ENCODE results near the gene PELI1.

Gene PELI1

DNA sequence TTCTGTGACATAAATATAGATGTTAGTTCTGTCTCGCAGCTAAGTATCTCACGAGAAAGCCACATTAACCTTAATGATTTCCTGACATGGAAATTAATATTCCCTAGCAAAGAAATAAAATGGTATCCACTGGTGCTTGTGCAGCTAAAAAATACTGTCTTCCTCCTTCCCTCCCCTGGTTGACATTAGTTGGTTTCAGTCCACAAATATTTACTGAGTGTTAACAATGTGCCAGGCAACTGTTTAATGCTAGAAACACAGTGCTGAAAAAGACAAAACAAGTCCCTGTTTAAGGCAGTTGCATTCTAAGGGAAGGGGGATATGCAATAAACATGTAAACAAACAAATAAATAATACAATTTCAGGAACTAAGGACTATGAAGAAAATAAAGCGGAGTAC lies 80.8 kb downstream of the PELI1 start:
- no peak overlapping the region for H3K4me3 ChIP-seq (ENCODE audit: low read depth, low read length)
- TF ChIP-seq, protein P1, sequence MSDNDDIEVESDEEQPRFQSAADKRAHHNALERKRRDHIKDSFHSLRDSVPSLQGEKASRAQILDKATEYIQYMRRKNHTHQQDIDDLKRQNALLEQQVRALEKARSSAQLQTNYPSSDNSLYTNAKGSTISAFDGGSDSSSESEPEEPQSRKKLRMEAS (IDR thresholded peaks at IDR 0.05; ENCODE audit: low read depth, low read length): no peak
- no peak for DNase-seq (ENCODE audit: low read depth)

- no peak overlapping the region for H3K4me3 ChIP-seq (ENCODE audit: low read depth, low read length)
- no peak for DNase-seq (ENCODE audit: low read depth)
- TF ChIP-seq, protein P1 (IDR thresholded peaks at IDR 0.05; ENCODE audit: low read depth, low read length): no peak
- no peak for TF ChIP-seq POLR2A (IDR thresholded peaks at IDR 0.05; ENCODE audit: extremely low read depth, insufficient read length)
- TF ChIP-seq, protein P2, sequence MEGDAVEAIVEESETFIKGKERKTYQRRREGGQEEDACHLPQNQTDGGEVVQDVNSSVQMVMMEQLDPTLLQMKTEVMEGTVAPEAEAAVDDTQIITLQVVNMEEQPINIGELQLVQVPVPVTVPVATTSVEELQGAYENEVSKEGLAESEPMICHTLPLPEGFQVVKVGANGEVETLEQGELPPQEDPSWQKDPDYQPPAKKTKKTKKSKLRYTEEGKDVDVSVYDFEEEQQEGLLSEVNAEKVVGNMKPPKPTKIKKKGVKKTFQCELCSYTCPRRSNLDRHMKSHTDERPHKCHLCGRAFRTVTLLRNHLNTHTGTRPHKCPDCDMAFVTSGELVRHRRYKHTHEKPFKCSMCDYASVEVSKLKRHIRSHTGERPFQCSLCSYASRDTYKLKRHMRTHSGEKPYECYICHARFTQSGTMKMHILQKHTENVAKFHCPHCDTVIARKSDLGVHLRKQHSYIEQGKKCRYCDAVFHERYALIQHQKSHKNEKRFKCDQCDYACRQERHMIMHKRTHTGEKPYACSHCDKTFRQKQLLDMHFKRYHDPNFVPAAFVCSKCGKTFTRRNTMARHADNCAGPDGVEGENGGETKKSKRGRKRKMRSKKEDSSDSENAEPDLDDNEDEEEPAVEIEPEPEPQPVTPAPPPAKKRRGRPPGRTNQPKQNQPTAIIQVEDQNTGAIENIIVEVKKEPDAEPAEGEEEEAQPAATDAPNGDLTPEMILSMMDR (IDR thresholded peaks at IDR 0.05; ENCODE audit: low read depth, low read length): no peak
- no peak for TF ChIP-seq MYC (IDR thresholded peaks at IDR 0.05; ENCODE audit: low read depth, low read length)
These were observed 81.4 kb downstream of the PELI1 start for GRCh38 chr2:64062840-64063239.

DNA sequence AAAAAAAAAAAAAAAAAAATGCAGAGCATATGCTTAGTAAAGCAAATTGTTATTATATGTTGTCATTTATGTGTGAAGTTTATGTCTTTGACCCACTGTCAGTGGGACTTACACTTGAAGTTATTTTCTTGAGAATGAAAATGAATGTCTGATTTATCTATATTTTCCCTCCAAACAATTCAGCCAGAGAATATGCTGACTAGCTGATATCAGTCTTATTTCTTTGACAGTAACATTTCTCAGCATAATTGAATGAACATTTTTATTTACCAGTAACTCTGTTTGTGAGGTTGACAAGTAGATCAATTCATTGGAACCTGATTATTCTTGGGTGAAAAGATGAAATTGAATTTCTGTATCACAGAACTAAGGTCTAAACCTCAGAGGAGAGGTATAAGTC lies 85.0 kb downstream of the PELI1 start:
- no peak for DNase-seq (ENCODE audit: low read depth)
- no peak for TF ChIP-seq MYC (IDR thresholded peaks at IDR 0.05; ENCODE audit: low read depth, low read length)
- TF ChIP-seq, protein P1 (IDR thresholded peaks at IDR 0.05; ENCODE audit: low read depth, low read length): no peak
- no peak for TF ChIP-seq POLR2A (IDR thresholded peaks at IDR 0.05; ENCODE audit: extremely low read depth, insufficient read length)
- TF ChIP-seq, protein P2 (IDR thresholded peaks at IDR 0.05; ENCODE audit: low read depth, low read length): no peak
- H3K4me3 ChIP-seq (ENCODE audit: low read depth, low read length): no peak overlapping the region

GRCh38 chr2:64056021-64056420 lies 88.2 kb downstream of the PELI1 start:
- TF ChIP-seq, protein P1 (IDR thresholded peaks at IDR 0.05; ENCODE audit: low read depth, low read length): no peak
- TF ChIP-seq, protein P2 (IDR thresholded peaks at IDR 0.05; ENCODE audit: low read depth, low read length): no peak
- TF ChIP-seq POLR2A (IDR thresholded peaks at IDR 0.05; ENCODE audit: extremely low read depth, insufficient read length) (no peak), MYC (IDR thresholded peaks at IDR 0.05; ENCODE audit: low read depth, low read length) (no peak)

DNA sequence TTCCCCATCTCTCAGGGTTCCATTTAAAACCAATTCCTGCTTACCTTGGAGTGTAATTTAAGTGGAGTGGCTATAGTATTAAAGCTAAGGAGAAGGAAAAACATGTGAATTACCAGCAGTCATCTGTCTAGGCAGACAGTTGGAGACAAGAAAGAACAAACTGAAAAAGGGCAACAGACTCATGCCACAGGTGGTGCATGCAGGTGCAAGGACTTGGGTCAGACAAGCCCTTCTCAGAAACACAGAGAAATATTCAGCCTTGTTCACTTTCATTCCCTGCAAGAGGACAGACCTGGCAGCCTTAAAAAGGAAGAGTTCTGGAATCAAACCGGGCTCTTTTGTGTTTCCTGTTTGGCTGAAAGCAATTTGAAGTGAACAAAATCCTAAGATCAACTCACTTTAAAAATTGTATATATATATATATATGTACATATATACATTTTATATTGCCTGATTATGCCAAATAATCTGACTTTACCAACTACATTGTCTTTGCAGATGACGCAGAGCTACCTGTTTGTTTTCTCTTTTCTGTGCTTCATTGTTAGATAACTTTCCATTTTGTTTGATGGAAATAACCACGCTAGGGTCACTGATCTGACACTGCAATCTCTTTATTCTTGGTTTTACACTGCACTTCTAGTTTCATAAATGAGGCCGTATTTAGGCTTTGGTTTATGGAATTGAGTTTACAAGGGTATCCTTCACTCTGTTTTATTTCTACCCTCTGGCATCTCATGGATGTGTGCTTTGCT lies 89.9 kb downstream of the PELI1 start:
- no peak for DNase-seq (ENCODE audit: low read depth)
- no peak overlapping the region for H3K4me3 ChIP-seq (ENCODE audit: low read depth, low read length)
- TF ChIP-seq, protein P2 (IDR thresholded peaks at IDR 0.05; ENCODE audit: low read depth, low read length): no peak
- TF ChIP-seq, protein P1 (IDR thresholded peaks at IDR 0.05; ENCODE audit: low read depth, low read length): no peak
- TF ChIP-seq MYC (IDR thresholded peaks at IDR 0.05; ENCODE audit: low read depth, low read length) (no peak), POLR2A (IDR thresholded peaks at IDR 0.05; ENCODE audit: extremely low read depth, insufficient read length) (no peak)

More at GRCh38 chr2:64056021-64056420, 88.2 kb downstream of the PELI1 start:
- H3K4me3 ChIP-seq (ENCODE audit: low read depth, low read length): no peak overlapping the region
- no peak for DNase-seq (ENCODE audit: low read depth)

GRCh38 chr2:64052463-64053241 lies 91.6 kb downstream of the PELI1 start:
- DNase-seq (ENCODE audit: low read depth): no peak
- TF ChIP-seq, protein P1 (IDR thresholded peaks at IDR 0.05; ENCODE audit: low read depth, low read length): no peak
- TF ChIP-seq POLR2A (IDR thresholded peaks at IDR 0.05; ENCODE audit: extremely low read depth, insufficient read length) (no peak), MYC (IDR thresholded peaks at IDR 0.05; ENCODE audit: low read depth, low read length) (no peak)
- TF ChIP-seq, protein P2 (IDR thresholded peaks at IDR 0.05; ENCODE audit: low read depth, low read length): no peak
- H3K4me3 ChIP-seq (ENCODE audit: low read depth, low read length): no peak overlapping the region

Data from NB4 (cell line).